GM21515 (cell line): ENCODE data around the gene RTBDN.

ENCODE experiments used
- ATAC-seq: cut with Tn5 transposase; IDR thresholded peaks from one replicate; pipeline ENCODE4 v1.9.1; 2021; ENCODE audit not compliant: unreplicated experiment

Gene RTBDN

GRCh38 chr19:12783291-12783848 lies 51.0 kb downstream of the RTBDN start:
- ATAC-seq: no peak

- ATAC-seq: peak; percentile 35
These were observed 51.7 kb downstream of the RTBDN start for GRCh38 chr19:12782424-12783290.

- ATAC-seq: no peak
These were observed 52.3 kb downstream of the RTBDN start for GRCh38 chr19:12782174-12782423.

- no peak for ATAC-seq
These were observed 55.0 kb downstream of the RTBDN start for GRCh38 chr19:12779162-12779993.

GRCh38 chr19:12778905-12779161 lies 55.5 kb downstream of the RTBDN start:
- no peak for ATAC-seq

- no peak for ATAC-seq
These were observed 56.1 kb downstream of the RTBDN start for GRCh38 chr19:12778017-12778904.

- no peak for ATAC-seq
These were observed 57.0 kb downstream of the RTBDN start for GRCh38 chr19:12777217-12778016.
